Mesendoderm (in vitro differentiated cells): Measurements from ENCODE around the gene RAMP2.

Experiments used
- DNase-seq: peaks from one replicate; pipeline ENCODE4 v3.0.0; 2013
- H2AK5ac ChIP-seq: 2 replicates; pipeline ENCODE4 v1.6.1; 2013; ENCODE audit warnings: low read length, inconsistent platforms
- H2BK120ac ChIP-seq: 2 replicates; pipeline ENCODE4 v1.6.1; 2013; ENCODE audit warnings: low read depth, mild to moderate bottlenecking, low read length, moderate library complexity, mixed read lengths
- H2BK15ac ChIP-seq: replicated peaks from 2 replicates; pipeline ENCODE4 v1.6.1; 2013; ENCODE audit warnings: low read depth, mild to moderate bottlenecking, moderate library complexity
- H2BK5ac ChIP-seq: 2 replicates; pipeline ENCODE4 v1.6.1; 2013; ENCODE audit warnings: low read length, inconsistent platforms
- H3K18ac ChIP-seq: 2 replicates; pipeline ENCODE4 v1.6.1; 2013; ENCODE audit warnings: mild to moderate bottlenecking, low read length, mixed read lengths
- H3K23ac ChIP-seq: one replicate; pipeline ENCODE4 v1.6.1; 2013; ENCODE audit warnings: low read length
- H3K27ac ChIP-seq: 2 replicates; pipeline ENCODE4 v1.5.1; 2013; ENCODE audit warnings: low read depth, mild to moderate bottlenecking, inconsistent platforms, low read length, moderate library complexity
- H3K27me3 ChIP-seq: 2 replicates; pipeline ENCODE4 v1.6.1; 2013; ENCODE audit warnings: low read length, control low read depth, mild to moderate bottlenecking, inconsistent platforms; ENCODE audit not compliant: insufficient read depth, poor library complexity
- H3K36me3 ChIP-seq: 2 replicates; pipeline ENCODE4 v1.6.1; 2013; ENCODE audit warnings: low read length, inconsistent platforms; ENCODE audit not compliant: control insufficient read depth, insufficient read depth
- H3K4ac ChIP-seq: one replicate; pipeline ENCODE4 v1.6.1; 2013; ENCODE audit warnings: low read depth, mild to moderate bottlenecking, low read length, moderate library complexity
- H3K4me1 ChIP-seq: 2 replicates; pipeline ENCODE4 v1.6.1; 2013; ENCODE audit warnings: low read depth, low read length, inconsistent platforms; ENCODE audit not compliant: control insufficient read depth
- H3K4me2 ChIP-seq: 2 replicates; pipeline ENCODE4 v1.6.1; 2013; ENCODE audit warnings: low read length
- H3K4me3 ChIP-seq: 2 replicates; pipeline ENCODE4 v1.5.1; 2013; ENCODE audit warnings: mild to moderate bottlenecking, low read length
- H3K56ac ChIP-seq: one replicate; pipeline ENCODE4 v1.6.1; 2013; ENCODE audit warnings: low read length
- H3K79me1 ChIP-seq: 2 replicates; pipeline ENCODE4 v1.6.1; 2013; ENCODE audit warnings: low read length, inconsistent platforms
- H3K79me2 ChIP-seq: 2 replicates; pipeline ENCODE4 v1.6.1; 2013; ENCODE audit warnings: mild to moderate bottlenecking, low read length; ENCODE audit not compliant: control insufficient read depth, insufficient read depth
- H3K9ac ChIP-seq: 2 replicates; pipeline ENCODE4 v1.6.1; 2013; ENCODE audit warnings: low read length, inconsistent platforms
- H4K5ac ChIP-seq: one replicate; pipeline ENCODE4 v1.6.1; 2013; ENCODE audit warnings: low read length
- H4K8ac ChIP-seq: one replicate; pipeline ENCODE4 v1.6.1; 2013; ENCODE audit warnings: low read depth, mild to moderate bottlenecking, control low read depth, low read length, moderate library complexity
- WGBS: extraction: QIAGEN DNeasy Blood & Tissue Kit; methylation state at CpG from one replicate; pipeline ENCODE4 v1.1.7; 2013; ENCODE audit warnings: low lambda C conversion rate, missing lambda C conversion rate; ENCODE audit not compliant: insufficient coverage; ENCODE audit errors: extremely low coverage; 5-methylcytosine and 5-hydroxymethylcytosine counted together

The RAMP2 gene

GRCh38 chr17:42798383-42799380 is 37.7 kb downstream of the RAMP2 start, which contains the start of the genes CNTD1 and COA3:
Gene CNTD1 (plus strand): TSS chr17:42798861. CDS start chr17:42799068, 207 bp downstream.
Gene COA3 (minus strand): TSS chr17:42798704. CDS start chr17:42798681, 23 bp downstream.
- Histone ChIP-seq H3K79me1 (peaks cover 7% of the 10 kb centered on the region), H2BK120ac (no peak within 1 kb of the TSS), H3K4me3 (peak within 1 kb of the TSS; percentile 73), H3K27me3 (no peaks in the 10 kb centered on the region), H3K9ac (peak within 1 kb of the TSS; percentile 94), H3K4ac (no peak within 1 kb of the TSS), H3K4me1 (peaks cover 6% of the 10 kb centered on the region), H2BK15ac (no peak within 1 kb of the TSS), H2BK5ac (no peak within 1 kb of the TSS), H3K36me3 (no peaks in the 10 kb centered on the region), H3K27ac (no peak within 1 kb of the TSS), H3K56ac (peak within 1 kb of the TSS; percentile 97), H4K5ac (no peak within 1 kb of the TSS), H3K4me2 (peak within 1 kb of the TSS; percentile 67), H2AK5ac (no peak within 1 kb of the TSS), H3K18ac (no peak within 1 kb of the TSS), H3K79me2 (no peaks in the 10 kb centered on the region), H4K8ac (no peak within 1 kb of the TSS), H3K23ac (no peak within 1 kb of the TSS)
- peak; percentile 94 for DNase-seq
- no CpG with 5 or more reads among the region's 66 CpGs for WGBS

GRCh38 chr17:42803074-42803883 is 42.3 kb downstream of the RAMP2 start:
- Histone ChIP-seq H2BK15ac (no peak overlapping the region), H3K18ac (no peak overlapping the region), H3K23ac (no peak overlapping the region), H3K4me1 (no peaks in the 10 kb centered on the region), H3K56ac (no peak overlapping the region), H3K4me2 (no peak overlapping the region), H2BK120ac (no peak overlapping the region), H3K27ac (no peak overlapping the region), H3K36me3 (no peaks in the 10 kb centered on the region), H2BK5ac (no peak overlapping the region), H3K4me3 (no peak overlapping the region), H2AK5ac (no peak overlapping the region), H4K5ac (no peak overlapping the region), H3K9ac (no peak overlapping the region), H3K79me1 (no peaks in the 10 kb centered on the region), H3K79me2 (no peaks in the 10 kb centered on the region), H3K27me3 (no peaks in the 10 kb centered on the region), H4K8ac (no peak overlapping the region), H3K4ac (no peak overlapping the region)
- no CpG with 5 or more reads among the region's 2 CpGs for WGBS
- no peak for DNase-seq

- no peak for DNase-seq
- Histone ChIP-seq H3K9ac (no peak overlapping the region), H2AK5ac (no peak overlapping the region), H3K18ac (no peak overlapping the region), H2BK15ac (no peak overlapping the region), H3K79me1 (no peaks in the 10 kb centered on the region), H3K4me2 (no peak overlapping the region), H3K36me3 (no peaks in the 10 kb centered on the region), H3K23ac (no peak overlapping the region), H4K8ac (no peak overlapping the region), H3K4ac (no peak overlapping the region), H2BK5ac (no peak overlapping the region), H3K4me3 (no peak overlapping the region), H3K4me1 (no peaks in the 10 kb centered on the region), H3K27me3 (no peaks in the 10 kb centered on the region), H3K27ac (no peak overlapping the region), H2BK120ac (no peak overlapping the region), H3K79me2 (no peaks in the 10 kb centered on the region), H3K56ac (no peak overlapping the region), H4K5ac (no peak overlapping the region)
- WGBS: no CpG with 5 or more reads among the region's 1 CpG
Measured at GRCh38 chr17:42804918-42805367, 43.9 kb downstream of the RAMP2 start.

GRCh38 chr17:42806249-42806648 is 45.2 kb downstream of the RAMP2 start:
- H3K4ac ChIP-seq: no peak overlapping the region
- no peak overlapping the region for H2BK15ac ChIP-seq
- H3K56ac ChIP-seq: no peak overlapping the region
- H3K23ac ChIP-seq: no peak overlapping the region
- no peak overlapping the region for H2AK5ac ChIP-seq
- H4K8ac ChIP-seq: no peak overlapping the region
- H2BK5ac ChIP-seq: no peak overlapping the region
- H4K5ac ChIP-seq: no peak overlapping the region
- H3K4me1 ChIP-seq: no peaks in the 10 kb centered on the region
- no CpG with 5 or more reads among the region's 1 CpG for WGBS
- no peak overlapping the region for H2BK120ac ChIP-seq
- DNase-seq: no peak
- H3K27ac ChIP-seq: no peak overlapping the region
- H3K4me2 ChIP-seq: no peak overlapping the region
- H3K9ac ChIP-seq: no peak overlapping the region
- H3K79me1 ChIP-seq: no peaks in the 10 kb centered on the region
- no peaks in the 10 kb centered on the region for H3K27me3 ChIP-seq
- no peaks in the 10 kb centered on the region for H3K79me2 ChIP-seq
- no peaks in the 10 kb centered on the region for H3K36me3 ChIP-seq
- H3K18ac ChIP-seq: no peak overlapping the region
- H3K4me3 ChIP-seq: no peak overlapping the region

- Histone ChIP-seq H3K4me3 (no peak overlapping the region), H3K4ac (no peak overlapping the region), H3K4me2 (no peak overlapping the region), H2BK15ac (no peak overlapping the region), H3K27me3 (no peaks in the 10 kb centered on the region), H3K18ac (no peak overlapping the region), H4K8ac (no peak overlapping the region), H3K56ac (no peak overlapping the region), H3K36me3 (peaks cover 4% of the 10 kb centered on the region), H3K27ac (no peak overlapping the region), H4K5ac (no peak overlapping the region), H3K79me1 (no peaks in the 10 kb centered on the region), H3K79me2 (no peaks in the 10 kb centered on the region), H3K9ac (no peak overlapping the region), H2BK120ac (no peak overlapping the region), H3K4me1 (no peaks in the 10 kb centered on the region), H3K23ac (no peak overlapping the region), H2AK5ac (no peak overlapping the region), H2BK5ac (no peak overlapping the region)
- DNase-seq: no peak
- WGBS: no CpG with 5 or more reads among the region's 3 CpGs
Measured at GRCh38 chr17:42809250-42809649, 48.2 kb downstream of the RAMP2 start.
